GM23338 (cell line): ENCODE results near the gene FAM13B.

Source experiments
- CREB1 ChIP-seq: fragments of 250-450 bp; sonication (Bioruptor Pico); IDR thresholded peaks from 2 replicates; pipeline ENCODE4 v1.5.0; 2020; ENCODE audit warnings: low read depth, mild to moderate bottlenecking, moderate library complexity
- CTCF ChIP-seq, 2 experiments: fragments of 200-600 bp in 1 of 2; sonication (generic) in 1 of 2; conservative IDR thresholded peaks; 2 replicates each; pipeline versions ENCODE4 v1.5.1 to v1.6.1; 2016 to 2017; ENCODE audit warnings: antibody characterized with exemption in 2 of 2, low read depth in 2 of 2, mild to moderate bottlenecking in 2 of 2, moderate library complexity in 1 of 2
- EZH2 ChIP-seq: fragments of 200-600 bp; sonication (generic); IDR thresholded peaks from one replicate; pipeline ENCODE4 v1.8.0; 2017; ENCODE audit warnings: antibody characterized with exemption, mild to moderate bottlenecking, low read depth; ENCODE audit not compliant: unreplicated experiment
- NANOG ChIP-seq: IDR thresholded peaks from 2 replicates; pipeline ENCODE4 v1.6.1; 2016; ENCODE audit warnings: antibody characterized with exemption, borderline replicate concordance
- POLR2AphosphoS5 ChIP-seq: IDR thresholded peaks from 2 replicates; pipeline ENCODE4 v1.6.1; 2016; ENCODE audit warnings: antibody characterized with exemption, low read depth
- STAT1 ChIP-seq: IDR thresholded peaks from one replicate; pipeline ENCODE4 v1.6.1; 2016; ENCODE audit warnings: antibody characterized with exemption; ENCODE audit not compliant: unreplicated experiment
- ZNF114 ChIP-seq: fragments of 250-450 bp; sonication (Bioruptor Pico); IDR thresholded peaks from 2 replicates; pipeline ENCODE4 v1.5.0; 2020; ENCODE audit warnings: mild to moderate bottlenecking, moderate library complexity
- ZNF331 ChIP-seq: fragments of 250-450 bp; sonication (Bioruptor Pico); IDR thresholded peaks from 2 replicates; pipeline ENCODE4 v1.5.0; 2020; ENCODE audit warnings: low read depth, mild to moderate bottlenecking, moderate library complexity
- TF ChIP-seq, protein P1 (sequence below): IDR thresholded peaks from one replicate; pipeline ENCODE4 v1.6.1; 2018; ENCODE audit warnings: antibody characterized with exemption; ENCODE audit not compliant: unreplicated experiment

- TF ChIP-seq CTCF (conservative IDR thresholded peaks at IDR 0.05; ENCODE audit: low read depth in 2 of 2) (no peak), EZH2 (no peak), ZNF331 (CRISPR knock-in tag) (no peak), STAT1 (no peak), CREB1 (CRISPR knock-in tag) (no peak), NANOG (no peak), POLR2AphosphoS5 (no peak), ZNF114 (CRISPR knock-in tag) (no peak)
- TF ChIP-seq, protein P1, sequence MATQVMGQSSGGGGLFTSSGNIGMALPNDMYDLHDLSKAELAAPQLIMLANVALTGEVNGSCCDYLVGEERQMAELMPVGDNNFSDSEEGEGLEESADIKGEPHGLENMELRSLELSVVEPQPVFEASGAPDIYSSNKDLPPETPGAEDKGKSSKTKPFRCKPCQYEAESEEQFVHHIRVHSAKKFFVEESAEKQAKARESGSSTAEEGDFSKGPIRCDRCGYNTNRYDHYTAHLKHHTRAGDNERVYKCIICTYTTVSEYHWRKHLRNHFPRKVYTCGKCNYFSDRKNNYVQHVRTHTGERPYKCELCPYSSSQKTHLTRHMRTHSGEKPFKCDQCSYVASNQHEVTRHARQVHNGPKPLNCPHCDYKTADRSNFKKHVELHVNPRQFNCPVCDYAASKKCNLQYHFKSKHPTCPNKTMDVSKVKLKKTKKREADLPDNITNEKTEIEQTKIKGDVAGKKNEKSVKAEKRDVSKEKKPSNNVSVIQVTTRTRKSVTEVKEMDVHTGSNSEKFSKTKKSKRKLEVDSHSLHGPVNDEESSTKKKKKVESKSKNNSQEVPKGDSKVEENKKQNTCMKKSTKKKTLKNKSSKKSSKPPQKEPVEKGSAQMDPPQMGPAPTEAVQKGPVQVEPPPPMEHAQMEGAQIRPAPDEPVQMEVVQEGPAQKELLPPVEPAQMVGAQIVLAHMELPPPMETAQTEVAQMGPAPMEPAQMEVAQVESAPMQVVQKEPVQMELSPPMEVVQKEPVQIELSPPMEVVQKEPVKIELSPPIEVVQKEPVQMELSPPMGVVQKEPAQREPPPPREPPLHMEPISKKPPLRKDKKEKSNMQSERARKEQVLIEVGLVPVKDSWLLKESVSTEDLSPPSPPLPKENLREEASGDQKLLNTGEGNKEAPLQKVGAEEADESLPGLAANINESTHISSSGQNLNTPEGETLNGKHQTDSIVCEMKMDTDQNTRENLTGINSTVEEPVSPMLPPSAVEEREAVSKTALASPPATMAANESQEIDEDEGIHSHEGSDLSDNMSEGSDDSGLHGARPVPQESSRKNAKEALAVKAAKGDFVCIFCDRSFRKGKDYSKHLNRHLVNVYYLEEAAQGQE = no peak
Observed at GRCh38 chr5:138028971-138029365, 3.9 kb downstream of the FAM13B start.
